HAP-1 (cell line): Measurements from ENCODE around the gene CHAC2.

Experiments used
- DNase-seq, 2 experiments: peaks; one replicate each; pipeline ENCODE4 v3.0.0-alpha.2; 2016 to 2020; ENCODE audit warnings: low spot score in 2 of 2
- H3K27me3 ChIP-seq: fragments of 250-450 bp; sonication (Bioruptor Pico); 2 replicates; pipeline ENCODE4 v1.5.1; 2020; ENCODE audit warnings: low read depth, mild to moderate bottlenecking, moderate library complexity
- H3K36me3 ChIP-seq: fragments of 250-450 bp; sonication (Bioruptor Pico); replicated peaks from 2 replicates; pipeline ENCODE4 v1.5.1; 2020; ENCODE audit warnings: mild to moderate bottlenecking
- H3K4me1 ChIP-seq: fragments of 250-450 bp; sonication (Bioruptor Pico); 2 replicates; pipeline ENCODE4 v1.5.1; 2020; ENCODE audit warnings: mild to moderate bottlenecking
- H3K4me3 ChIP-seq: fragments of 250-450 bp; sonication (Bioruptor Pico); 2 replicates; pipeline ENCODE4 v1.5.1; 2020; ENCODE audit warnings: mild to moderate bottlenecking, moderate library complexity
- H3K9me3 ChIP-seq: fragments of 250-450 bp; sonication (Bioruptor Pico); 2 replicates; pipeline ENCODE4 v1.5.1; 2020; ENCODE audit warnings: mild to moderate bottlenecking, moderate library complexity
- in situ Hi-C: fragments of 300-500 bp; cut with MboI; formaldehyde crosslinking; loops from 3 replicates; pipeline ENCODE4 v1.14.3; 2020; ENCODE audit warnings: low sequenced_read_pairs, inconsistent platforms, mixed read lengths

Gene CHAC2

GRCh38 chr2:53786705-53787613 is 19.4 kb downstream of the CHAC2 start, which contains the start of the genes ASB3 and ERLEC1:
Gene ASB3, minus strand, starts transcription at chr2:53786953. Its CDS starts 21,381 bp downstream, at chr2:53765572.
Gene ERLEC1, plus strand, starts transcription at chr2:53787044. Its CDS starts 167 bp downstream, at chr2:53787211.
- H3K27me3 ChIP-seq: no peaks in the 10 kb centered on the region
- H3K4me1 ChIP-seq: peaks cover 2% of the 10 kb centered on the region
- in situ Hi-C loops: no loop called here
- peak within 1 kb of the TSS; percentile 88 for H3K4me3 ChIP-seq
- H3K36me3 ChIP-seq: no peaks in the 10 kb centered on the region; the same call in 1 of the 2 replicates
- peak; percentile 85 to 95 for DNase-seq
- no peaks in the 10 kb centered on the region for H3K9me3 ChIP-seq

- H3K27me3 ChIP-seq: no peaks in the 10 kb centered on the region
- H3K9me3 ChIP-seq: no peaks in the 10 kb centered on the region
- no peaks in the 10 kb centered on the region for H3K36me3 ChIP-seq
- peak overlapping the region; percentile 88 for H3K4me3 ChIP-seq
- peaks cover 2% of the 10 kb centered on the region for H3K4me1 ChIP-seq
- in situ Hi-C loops: no loop called here
- DNase-seq: no peak
Observed at GRCh38 chr2:53787614-53788289, 20.1 kb downstream of the CHAC2 start.

GRCh38 chr2:53793261-53793660 is 25.7 kb downstream of the CHAC2 start:
- in situ Hi-C loops: no loop called here
- Histone ChIP-seq H3K27me3 (no peaks in the 10 kb centered on the region), H3K36me3 (peaks cover 14% of the 10 kb centered on the region), H3K4me1 (no peaks in the 10 kb centered on the region), H3K9me3 (no peaks in the 10 kb centered on the region), H3K4me3 (no peak overlapping the region)
- DNase-seq: no peak

- in situ Hi-C loops: no loop called here
- no peak for DNase-seq
- Histone ChIP-seq H3K9me3 (no peaks in the 10 kb centered on the region), H3K4me1 (no peaks in the 10 kb centered on the region), H3K27me3 (no peaks in the 10 kb centered on the region), H3K4me3 (no peak overlapping the region), H3K36me3 (peaks cover 14% of the 10 kb centered on the region)
Observed at GRCh38 chr2:53793821-53794220, 26.2 kb downstream of the CHAC2 start.

- in situ Hi-C loops: no loop called here
- Histone ChIP-seq H3K27me3 (no peaks in the 10 kb centered on the region), H3K4me1 (no peaks in the 10 kb centered on the region), H3K36me3 (peaks cover 19% of the 10 kb centered on the region), H3K4me3 (no peak overlapping the region), H3K9me3 (no peaks in the 10 kb centered on the region)
- DNase-seq: no peak
Observed at GRCh38 chr2:53801547-53801946, 33.9 kb downstream of the CHAC2 start.

GRCh38 chr2:53802617-53803151 is 35.1 kb downstream of the CHAC2 start:
- DNase-seq: peak in 1 of 2 experiments; percentile 12
- Histone ChIP-seq H3K27me3 (no peaks in the 10 kb centered on the region), H3K9me3 (no peaks in the 10 kb centered on the region), H3K36me3 (peaks cover 17% of the 10 kb centered on the region), H3K4me3 (no peak overlapping the region), H3K4me1 (no peaks in the 10 kb centered on the region)
- in situ Hi-C loops: no loop called here

GRCh38 chr2:53811601-53812000 is 44.0 kb downstream of the CHAC2 start:
- DNase-seq: no peak
- H3K36me3 ChIP-seq: peaks cover 61% of the 10 kb centered on the region
- H3K4me3 ChIP-seq: no peak overlapping the region
- H3K27me3 ChIP-seq: no peaks in the 10 kb centered on the region
- no peaks in the 10 kb centered on the region for H3K9me3 ChIP-seq
- H3K4me1 ChIP-seq: no peaks in the 10 kb centered on the region
- in situ Hi-C loops: no loop called here

GRCh38 chr2:53813151-53813550 is 45.5 kb downstream of the CHAC2 start:
- H3K27me3 ChIP-seq: no peaks in the 10 kb centered on the region
- peaks cover 57% of the 10 kb centered on the region for H3K36me3 ChIP-seq
- in situ Hi-C loops: no loop called here
- DNase-seq: no peak
- H3K4me3 ChIP-seq: no peak overlapping the region
- no peaks in the 10 kb centered on the region for H3K4me1 ChIP-seq
- H3K9me3 ChIP-seq: no peaks in the 10 kb centered on the region

- in situ Hi-C loops: no loop called here
- H3K36me3 ChIP-seq: peaks cover 9% of the 10 kb centered on the region
- no peak for DNase-seq
- no peak overlapping the region for H3K4me3 ChIP-seq
- no peaks in the 10 kb centered on the region for H3K4me1 ChIP-seq
- no peaks in the 10 kb centered on the region for H3K27me3 ChIP-seq
- H3K9me3 ChIP-seq: no peaks in the 10 kb centered on the region
Observed at GRCh38 chr2:53818854-53819435, 51.3 kb downstream of the CHAC2 start.

- H3K27me3 ChIP-seq: no peaks in the 10 kb centered on the region
- H3K9me3 ChIP-seq: no peaks in the 10 kb centered on the region
- in situ Hi-C loops: no loop called here
- no peak for DNase-seq
- no peaks in the 10 kb centered on the region for H3K4me1 ChIP-seq
- peaks cover 3% of the 10 kb centered on the region for H3K36me3 ChIP-seq
- no peak overlapping the region for H3K4me3 ChIP-seq
Observed at GRCh38 chr2:53819634-53820033, 52.0 kb downstream of the CHAC2 start.

GRCh38 chr2:53820048-53820447 is 52.4 kb downstream of the CHAC2 start:
- in situ Hi-C loops: no loop called here
- H3K27me3 ChIP-seq: no peaks in the 10 kb centered on the region
- no peak overlapping the region for H3K4me3 ChIP-seq
- no peaks in the 10 kb centered on the region for H3K4me1 ChIP-seq
- DNase-seq: no peak
- H3K9me3 ChIP-seq: no peaks in the 10 kb centered on the region
- peaks cover 3% of the 10 kb centered on the region; the same call in 1 of the 2 replicates for H3K36me3 ChIP-seq

GRCh38 chr2:53820711-53821110 is 53.1 kb downstream of the CHAC2 start:
- H3K4me1 ChIP-seq: no peaks in the 10 kb centered on the region
- DNase-seq: no peak
- no peaks in the 10 kb centered on the region for H3K27me3 ChIP-seq
- H3K9me3 ChIP-seq: no peaks in the 10 kb centered on the region
- in situ Hi-C loops: no loop called here
- H3K4me3 ChIP-seq: no peak overlapping the region
- H3K36me3 ChIP-seq: no peaks in the 10 kb centered on the region; the same call in 1 of the 2 replicates

GRCh38 chr2:53821810-53822209 is 54.2 kb downstream of the CHAC2 start:
- H3K36me3 ChIP-seq: no peaks in the 10 kb centered on the region; the same call in 1 of the 2 replicates
- no peaks in the 10 kb centered on the region for H3K9me3 ChIP-seq
- H3K4me1 ChIP-seq: no peaks in the 10 kb centered on the region
- no peaks in the 10 kb centered on the region for H3K27me3 ChIP-seq
- no peak overlapping the region for H3K4me3 ChIP-seq
- in situ Hi-C loops: no loop called here
- DNase-seq: no peak
